K562 (cell line): Measurements from ENCODE around the gene EMILIN1. TPM values are rescaled to one million over a fixed set of nuclear protein-coding genes. Genes with fewer than 3 reads are reported as not detected.

Experiments
- ATAC-seq: fragments of 200-7000 bp; cut with Tn5 transposase; 3 replicates; pipeline ENCODE4 v1.9.1; 2020; ENCODE audit warnings: moderate library complexity
- BruUV-seq: library from RNA; stranded (reverse); fragments of 400-500 nt; replicated peaks from 2 replicates; lab custom pipeline; 2021; lab: Mats Ljungman, UMichigan
- CTCF ChIA-PET: fragments of 300-600 bp; formaldehyde crosslinking; extraction: SDS; loops from one replicate; lab custom pipeline; 2021; ENCODE audit warnings: low intra/inter-chr PET ratio; lab: Yijun Ruan, JAX
- POLR2A ChIA-PET: fragments of 300-600, 350-650 bp; sonication (Branson Sonifier 250); formaldehyde crosslinking; extraction: SDS; loops from one replicate; lab custom pipeline; 2021; ENCODE audit warnings: antibody characterized with exemption, inconsistent platforms; lab: Yijun Ruan, JAX
- DNase-seq, 4 experiments: peaks; one replicate each; pipeline versions ENCODE4 v3.0.0 to v3.0.0-alpha.2; 2011 to 2018; ENCODE audit warnings: low spot score in 3 of 4, mixed read lengths in 3 of 4; ENCODE audit errors: extremely low read depth in 1 of 4
- FAIRE-seq: peaks from 2 replicates; lab custom pipeline; 2011; peaks lifted over from hg19 to GRCh38; lab: Jason Lieb, UNC
- H2AFZ ChIP-seq: 2 replicates; pipeline ENCODE4 v1.6.0; 2011; ENCODE audit warnings: low read depth, low read length, control low read depth, inconsistent platforms
- H3K27ac ChIP-seq: fragments of 200-600 bp; 3 replicates; pipeline ENCODE4 v1.8.0; 2011; ENCODE audit warnings: low read depth, mild to moderate bottlenecking, control low read depth, inconsistent platforms, low read length, moderate library complexity, mixed read lengths; ENCODE audit errors: extremely low read depth
- H3K27me3 ChIP-seq, 2 experiments: fragments of 300-600 bp in 1 of 2; 2 replicates in 1 of 2; 3 replicates in 1 of 2; pipeline versions ENCODE4 v1.6.0 to v1.8.0; 2011; ENCODE audit warnings: inconsistent platforms in 2 of 2, low read length in 2 of 2, mild to moderate bottlenecking in 1 of 2, mixed read lengths in 1 of 2, moderate library complexity in 1 of 2; ENCODE audit not compliant: control insufficient read depth in 2 of 2, insufficient read depth in 2 of 2
- H3K36me3 ChIP-seq: fragments of 300-600 bp; 3 replicates; pipeline ENCODE4 v1.8.0; 2011; ENCODE audit warnings: mild to moderate bottlenecking, low read length, inconsistent platforms; ENCODE audit not compliant: control insufficient read depth, insufficient read depth
- H3K4me1 ChIP-seq, 2 experiments: fragments of 200-600 bp in 1 of 2; replicated peaks in 1 of 2; 2 replicates in 1 of 2; 3 replicates in 1 of 2; pipeline versions ENCODE4 v1.5.1 to v1.8.0; 2011; ENCODE audit warnings: inconsistent platforms in 2 of 2, low read length in 2 of 2, mild to moderate bottlenecking in 1 of 2, mixed read lengths in 1 of 2, moderate library complexity in 1 of 2; ENCODE audit not compliant: control insufficient read depth in 2 of 2, insufficient read depth in 2 of 2
- H3K4me2 ChIP-seq: 2 replicates; pipeline ENCODE4 v1.6.1; 2011; ENCODE audit warnings: low read length, control low read depth, inconsistent platforms, mixed read lengths; ENCODE audit not compliant: insufficient read depth
- H3K4me3 ChIP-seq: fragments of 200-600 bp; sonication (generic), shearing (Covaris generic); 2 replicates; pipeline ENCODE4 v1.5.1; 2016; ENCODE audit warnings: control low read depth, inconsistent platforms
- H3K79me2 ChIP-seq: fragments of 200-600 bp; 3 replicates; pipeline ENCODE4 v1.8.0; 2011; ENCODE audit warnings: low read length, inconsistent platforms; ENCODE audit not compliant: control insufficient read depth, insufficient read depth
- H3K9ac ChIP-seq, 2 experiments: 2 replicates each; pipeline versions ENCODE4 v1.6.0 to v1.6.1; 2011; ENCODE audit warnings: low read depth in 2 of 2, low read length in 2 of 2, control low read depth in 1 of 2, inconsistent platforms in 1 of 2, mild to moderate bottlenecking in 1 of 2, mixed read lengths in 1 of 2; ENCODE audit not compliant: insufficient read depth in 1 of 2
- H3K9me1 ChIP-seq: one replicate; pipeline ENCODE4 v1.6.0; 2011; ENCODE audit warnings: inconsistent platforms, mild to moderate bottlenecking, low read length, moderate library complexity; ENCODE audit not compliant: control insufficient read depth, insufficient read depth
- H3K9me3 ChIP-seq: replicated peaks from 2 replicates; pipeline ENCODE4 v1.5.1; 2011; ENCODE audit warnings: low read depth, low read length, inconsistent platforms; ENCODE audit not compliant: control insufficient read depth, insufficient read depth
- H4K20me1 ChIP-seq: replicated peaks from 2 replicates; pipeline ENCODE4 v1.6.1; 2011; ENCODE audit warnings: low read length, inconsistent platforms, mixed read lengths; ENCODE audit not compliant: control insufficient read depth, insufficient read depth
- BACH1 ChIP-seq: fragments of 200-800 bp; sonication (Bioruptor generic); IDR thresholded peaks from 2 replicates; pipeline ENCODE4 v1.6.1; 2016; ENCODE audit warnings: missing genetic modification characterization, missing compliant biosample characterization
- ESRRB ChIP-seq: fragments of 250-450 bp; sonication (Bioruptor Pico); IDR thresholded peaks from 2 replicates; pipeline ENCODE4 v1.5.0; 2020; ENCODE audit warnings: mild to moderate bottlenecking, moderate library complexity, borderline replicate concordance
- FOXK1 ChIP-seq: sonication (generic); formaldehyde crosslinking; IDR thresholded peaks from 2 replicates; pipeline ENCODE4 v1.8.0; 2022; ENCODE audit warnings: missing genetic modification reagents, mild to moderate bottlenecking, borderline replicate concordance
- HCFC1 ChIP-seq: IDR thresholded peaks from 2 replicates; pipeline ENCODE4 v1.6.1; 2012; ENCODE audit warnings: low read depth, low read length, improper control_type of control experiment
- KDM2B ChIP-seq: fragments of 250-450 bp; sonication (Bioruptor Pico); IDR thresholded peaks from 2 replicates; pipeline ENCODE4 v1.8.0; 2021; ENCODE audit warnings: mild to moderate bottlenecking, moderate library complexity
- L3MBTL2 ChIP-seq: fragments of 450-650 bp; IDR thresholded peaks from 2 replicates; pipeline ENCODE4 v1.6.1; 2016; ENCODE audit warnings: mild to moderate bottlenecking, moderate library complexity
- MED1 ChIP-seq: sonication (generic); formaldehyde crosslinking; IDR thresholded peaks from 2 replicates; pipeline ENCODE4 v1.8.1; 2023; ENCODE audit warnings: missing genetic modification reagents, borderline replicate concordance
- OTX1 ChIP-seq: fragments of 450-650 bp; formaldehyde crosslinking; IDR thresholded peaks from 2 replicates; pipeline ENCODE4 v1.4.0; 2022; ENCODE audit warnings: mild to moderate bottlenecking
- PRMT5 ChIP-seq: sonication (generic); formaldehyde crosslinking; IDR thresholded peaks from 2 replicates; pipeline ENCODE4 v1.5.0; 2020; ENCODE audit warnings: missing genetic modification reagents
- PRPF4 ChIP-seq: fragments of 200-400 bp; formaldehyde crosslinking; IDR thresholded peaks from one replicate; pipeline ENCODE4 v1.6.1; 2017; ENCODE audit warnings: low read length, low read depth, mild to moderate bottlenecking; ENCODE audit not compliant: insufficient read depth, poor library complexity, severe bottlenecking
- RBBP5 ChIP-seq: fragments of 200-600 bp; sonication (generic); IDR thresholded peaks from 2 replicates; pipeline ENCODE4 v1.6.1; 2012; ENCODE audit warnings: borderline replicate concordance, mild to moderate bottlenecking, low read length, control low read depth, inconsistent platforms; ENCODE audit not compliant: insufficient read depth, poor library complexity, severe bottlenecking
- RBFOX2 ChIP-seq: fragments of 200-400 bp; formaldehyde crosslinking; IDR thresholded peaks from 2 replicates; pipeline ENCODE4 v1.6.1; 2017; ENCODE audit warnings: low read depth, mild to moderate bottlenecking, low read length, moderate library complexity
- TCFL5 ChIP-seq: fragments of 250-450 bp; sonication (Bioruptor Pico); conservative IDR thresholded peaks from 2 replicates; pipeline ENCODE4 v1.6.1; 2021; ENCODE audit warnings: mild to moderate bottlenecking, moderate library complexity, matching md5 sums
- UBTF ChIP-seq, 2 experiments: IDR thresholded peaks; 2 replicates each; pipeline ENCODE4 v1.6.1; 2012; ENCODE audit warnings: improper control_type of control experiment in 2 of 2, low read depth in 2 of 2, low read length in 2 of 2, borderline replicate concordance in 1 of 2
- WGBS: fragments of 100-300 bp; shearing (Covaris generic); methylation state at CpG from one replicate; pipeline ENCODE4 v1.1.6; 2016; ENCODE audit warnings: low coverage, mixed read lengths; ENCODE audit not compliant: insufficient coverage; ENCODE audit errors: missing lambda C conversion rate; 5-methylcytosine and 5-hydroxymethylcytosine counted together
- in situ Hi-C: fragments of 300-500 bp; cut with MboI; formaldehyde crosslinking; loops from 4 replicates; pipeline ENCODE4 v1.15.0; 2018; ENCODE audit warnings: inconsistent platforms, mixed read lengths
- intact Hi-C: fragments of 100-400 bp; cut with micrococcal nuclease; formaldehyde crosslinking; loops from 2 replicates; pipeline ENCODE4 v1.14.2; 2022
- polyA plus RNA-seq, 8 experiments: library from polyadenylated mRNA; depleted of rRNA in 4 of 8; stranded (reverse) in 5 of 8; unstranded in 3 of 8; fragments of >200 nt; fragmentation: Nextera tagmentation in 2 of 8; fragmentation: Illumina TruSeq in 1 of 8; extraction: Ambion mirVana in 2 of 8; extraction: Trizol in 1 of 8; gene quantifications; 2 replicates each; pipeline versions ENCODE4 v1.2.1 to v1.2.3, GENCODE V29; 2011 to 2014; ENCODE audit warnings: inconsistent platforms in 1 of 8, missing spikeins in 1 of 8
- total RNA-seq, 7 experiments: library from RNA; depleted of rRNA in 6 of 7; stranded (reverse); fragments of >200 nt in 6 of 7; fragmentation: Illumina TruSeq in 2 of 7; extraction: Trizol in 2 of 7; gene quantifications; 2 replicates each; pipeline versions ENCODE4 v1.2.1 to v1.2.3, GENCODE V29; 2011 to 2021; ENCODE audit warnings: low replicate concordance in 1 of 7

The EMILIN1 gene
- total and polyA plus RNA-seq, 9 of the 15 experiments (the other 6 are each of a cell fraction or from before 2014, with no cell fraction given) = 0.04 to 2.7 (median 0.54) TPM; not detected in 2

GRCh38 chr2:27123302-27124150 lies 45.1 kb downstream of the EMILIN1 start, which contains the start of gene ABHD1 (continued):
- TF ChIP-seq HCFC1 = no peak; the same call in 1 of the 2 replicates
- no peak for TF ChIP-seq ESRRB (CRISPR knock-in tag)

- FAIRE-seq = no peak
- POLR2A ChIA-PET = interaction anchor here (0.7 to 4.1 kb wide), 4 partner anchors 9 to 92 kb away, joined by 3 to 17 read pairs (median 8); partner anchors contain the start of genes CAD and PREB
- H3K4me1 ChIP-seq = peaks cover 10 to 12% of the 10 kb centered on the region in 2 experiments; a peak in 4 of 5 replicates
These were observed 46.7 kb downstream of the EMILIN1 start for GRCh38 chr2:27125104-27125503.

More at GRCh38 chr2:27125104-27125503, 46.7 kb downstream of the EMILIN1 start:
- CTCF ChIA-PET = no interaction called here
- no peak overlapping the region for H3K9ac ChIP-seq
- H3K27me3 ChIP-seq = peaks cover 7% of the 10 kb centered on the region in 2 experiments; a peak in 4 of 5 replicates
- H3K9me3 ChIP-seq = no peaks in the 10 kb centered on the region
- TF ChIP-seq UBTF (IDR thresholded peaks at IDR 0.05; ENCODE audit: borderline replicate concordance in 1 of 2, low read depth in 2 of 2, low read length in 2 of 2) (no peak), RBBP5 (no peak), MED1 (CRISPR knock-in tag) (no peak), TCFL5 (CRISPR knock-in tag) (no peak), RBFOX2 (no peak), PRMT5 (CRISPR knock-in tag) (no peak), BACH1 (tag) (no peak), L3MBTL2 (no peak), OTX1 (CRISPR knock-in tag) (no peak), FOXK1 (no peak), KDM2B (CRISPR knock-in tag) (no peak), PRPF4 (no peak)
- intact Hi-C loops = no loop called here
- in situ Hi-C loops = no loop called here
- no peaks in the 10 kb centered on the region; the same call in 1 of the 2 replicates for H4K20me1 ChIP-seq
- WGBS = 19% methylated on average over 2 of the region's 3 CpGs
- H3K9me1 ChIP-seq = no peaks in the 10 kb centered on the region
- no peak for DNase-seq
- no peak overlapping the region for H3K27ac ChIP-seq
- no peaks in the 10 kb centered on the region for H3K79me2 ChIP-seq
- H3K36me3 ChIP-seq = peaks cover 8% of the 10 kb centered on the region; the same call in 1 of the 3 replicates
- H3K4me3 ChIP-seq = no peak overlapping the region
- no peak for ATAC-seq
- no TSS peak for BruUV-seq
- H2AFZ ChIP-seq = no peak overlapping the region
- H3K4me2 ChIP-seq = no peak overlapping the region
